Measurements from ENCODE around the gene PRDM5.

Gene PRDM5

GRCh38 chr4:120877021-120877420 lies 45.5 kb downstream of the PRDM5 start:
- TF ChIP-seq REST (IDR thresholded peaks at IDR 0.05; ENCODE audit: insufficient read depth in 1 of 2, low read depth in 2 of 2, low read length in 2 of 2) (no peak), SIN3A (IDR thresholded peaks at IDR 0.05; ENCODE audit: borderline replicate concordance, insufficient read depth, low read length) (no peak), FOXP2 (optimal IDR thresholded peaks at IDR 0.05; ENCODE audit: borderline replicate concordance, extremely low read depth, extremely low read length, insufficient read depth) (no peak), TAF1 (IDR thresholded peaks at IDR 0.05; ENCODE audit: borderline replicate concordance, insufficient read depth, low read length) (no peak), POLR2AphosphoS5 (IDR thresholded peaks at IDR 0.05; ENCODE audit: low read depth, low read length) (no peak)

- no peak for TF ChIP-seq TAF1 (IDR thresholded peaks at IDR 0.05; ENCODE audit: borderline replicate concordance, insufficient read depth, low read length)
- TF ChIP-seq FOXP2 (optimal IDR thresholded peaks at IDR 0.05; ENCODE audit: borderline replicate concordance, extremely low read depth, extremely low read length, insufficient read depth): no peak
- no peak for TF ChIP-seq POLR2AphosphoS5 (IDR thresholded peaks at IDR 0.05; ENCODE audit: low read depth, low read length)
- no peak for TF ChIP-seq REST (IDR thresholded peaks at IDR 0.05; ENCODE audit: insufficient read depth in 1 of 2, low read depth in 2 of 2, low read length in 2 of 2)
- no peak for TF ChIP-seq SIN3A (IDR thresholded peaks at IDR 0.05; ENCODE audit: borderline replicate concordance, insufficient read depth, low read length)
Observed at GRCh38 chr4:120874792-120875774, 47.4 kb downstream of the PRDM5 start.

GRCh38 chr4:120873554-120873953 lies 49.0 kb downstream of the PRDM5 start:
- no peak for TF ChIP-seq FOXP2 (optimal IDR thresholded peaks at IDR 0.05; ENCODE audit: borderline replicate concordance, extremely low read depth, extremely low read length, insufficient read depth)
- no peak for TF ChIP-seq TAF1 (IDR thresholded peaks at IDR 0.05; ENCODE audit: borderline replicate concordance, insufficient read depth, low read length)
- TF ChIP-seq REST (IDR thresholded peaks at IDR 0.05; ENCODE audit: insufficient read depth in 1 of 2, low read depth in 2 of 2, low read length in 2 of 2): no peak
- no peak for TF ChIP-seq SIN3A (IDR thresholded peaks at IDR 0.05; ENCODE audit: borderline replicate concordance, insufficient read depth, low read length)
- TF ChIP-seq POLR2AphosphoS5 (IDR thresholded peaks at IDR 0.05; ENCODE audit: low read depth, low read length): no peak

GRCh38 chr4:120871173-120871572 lies 51.4 kb downstream of the PRDM5 start:
- TF ChIP-seq REST (IDR thresholded peaks at IDR 0.05; ENCODE audit: insufficient read depth in 1 of 2, low read depth in 2 of 2, low read length in 2 of 2) (no peak), TAF1 (IDR thresholded peaks at IDR 0.05; ENCODE audit: borderline replicate concordance, insufficient read depth, low read length) (no peak), POLR2AphosphoS5 (IDR thresholded peaks at IDR 0.05; ENCODE audit: low read depth, low read length) (no peak), SIN3A (IDR thresholded peaks at IDR 0.05; ENCODE audit: borderline replicate concordance, insufficient read depth, low read length) (no peak), FOXP2 (optimal IDR thresholded peaks at IDR 0.05; ENCODE audit: borderline replicate concordance, extremely low read depth, extremely low read length, insufficient read depth) (no peak)
